Fibroblast of mammary gland (primary cell): ENCODE results near the gene SFI1.

ENCODE experiments used
- DNase-seq: peaks from one replicate; pipeline ENCODE4 v3.0.0-alpha.2; 2010; ENCODE audit warnings: low read depth
- H3K4me3 ChIP-seq: 2 replicates; pipeline ENCODE4 v1.5.1; 2011; ENCODE audit warnings: low read depth, mild to moderate bottlenecking, low read length, moderate library complexity; ENCODE audit not compliant: control insufficient read depth
- CTCF ChIP-seq: conservative IDR thresholded peaks from 2 replicates; pipeline ENCODE4 v1.5.1; 2011; ENCODE audit warnings: low read depth, low read length, inconsistent platforms; ENCODE audit not compliant: control insufficient read depth, insufficient read depth

SFI1 gene

GRCh38 chr22:31604746-31605705 lies 108.7 kb downstream of the SFI1 start:
- no peak for TF ChIP-seq CTCF
- H3K4me3 ChIP-seq = no peak overlapping the region
- DNase-seq = no peak

- no peak overlapping the region for H3K4me3 ChIP-seq
- TF ChIP-seq CTCF = no peak
- no peak for DNase-seq
Observed at GRCh38 chr22:31605851-31606585, 109.7 kb downstream of the SFI1 start.

GRCh38 chr22:31607696-31608095 lies 111.4 kb downstream of the SFI1 start:
- DNase-seq = no peak
- no peak for TF ChIP-seq CTCF
- no peak overlapping the region for H3K4me3 ChIP-seq

GRCh38 chr22:31609716-31610115 lies 113.4 kb downstream of the SFI1 start:
- no peak for DNase-seq
- no peak overlapping the region for H3K4me3 ChIP-seq
- no peak for TF ChIP-seq CTCF

- no peak for TF ChIP-seq CTCF
- no peak for DNase-seq
- no peak overlapping the region for H3K4me3 ChIP-seq
Observed at GRCh38 chr22:31610611-31611010, 114.3 kb downstream of the SFI1 start.

GRCh38 chr22:31611061-31611760 lies 114.9 kb downstream of the SFI1 start:
- no peak overlapping the region for H3K4me3 ChIP-seq
- TF ChIP-seq CTCF = no peak
- DNase-seq = no peak
